Measurements from ENCODE around the gene ANKRD11. TPM values are rescaled to one million over a fixed set of nuclear protein-coding genes. Genes with fewer than 3 reads are reported as not detected.

The ANKRD11 gene
- 43.9 and 51.7 TPM in 2 replicates for total RNA-seq

GRCh38 chr16:89490439-89491237, at the start of gene ANKRD11:
Gene ANKRD11 (minus strand): TSS chr16:89490561. CDS start chr16:89317019, 173,542 bp downstream.

GRCh38 chr16:89507834-89508590, 17.7 kb upstream of the ANKRD11 start, which contains the start of gene SPG7:
Gene SPG7 (plus strand): TSS chr16:89508403. CDS start chr16:89508418, 15 bp downstream.

Other genes starting within 250 kb of the ANKRD11 start
- gene SPG7, start 17.8 kb upstream of the ANKRD11 start, total RNA-seq, result 63.1 and 126 TPM in 2 replicates
- gene RPL13, start 70.1 kb upstream of the ANKRD11 start, total RNA-seq, result 7,681 and 7,976 TPM in 2 replicates
- gene CPNE7, start 85.2 kb upstream of the ANKRD11 start, total RNA-seq, result 0.70 and 4.8 TPM in 2 replicates
- not detected in 2 replicates for gene DPEP1, start 123.1 kb upstream of the ANKRD11 start, total RNA-seq
- 97.5 and 103 TPM in 2 replicates for gene CHMP1A, start 167.1 kb upstream of the ANKRD11 start, total RNA-seq
- gene SPATA33, start 167.3 kb upstream of the ANKRD11 start, total RNA-seq, result 3.6 and 5.2 TPM in 2 replicates
- 34.2 and 49.0 TPM in 2 replicates for gene CDK10, start 196.1 kb upstream of the ANKRD11 start, total RNA-seq
- gene SPATA2L, start 211.1 kb upstream of the ANKRD11 start, total RNA-seq, result 14.1 and 18.1 TPM in 2 replicates
- gene VPS9D1, start 230.3 kb upstream of the ANKRD11 start, total RNA-seq, result 2.7 and 4.8 TPM in 2 replicates
- 10.5 TPM in 2 replicates for gene ZNF276, start 231.0 kb upstream of the ANKRD11 start, total RNA-seq

Data from hair follicular keratinocyte (primary cell).